ENCODE results near the gene MDC1.

DNA sequence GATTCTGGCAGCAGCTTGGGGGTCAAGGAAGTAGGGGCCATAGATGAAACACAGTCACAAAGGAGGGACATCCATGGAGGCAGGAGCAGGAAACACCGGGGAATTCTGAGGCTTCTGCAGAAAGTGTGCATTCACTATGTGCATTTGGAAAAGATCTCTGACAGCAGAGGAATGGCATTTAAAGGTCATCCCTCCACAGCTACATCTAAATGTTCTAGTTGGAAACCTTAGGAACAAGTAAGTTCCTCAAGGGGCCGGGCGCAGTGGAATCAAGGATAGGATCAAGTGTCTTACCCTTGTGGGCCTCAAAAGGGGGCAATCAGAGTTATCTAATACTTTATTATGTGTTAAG, 61.4 kb downstream of the MDC1 start:
- TF ChIP-seq EZH2 (IDR thresholded peaks at IDR 0.05; ENCODE audit: low read depth, unreplicated experiment) = no peak
- TF ChIP-seq, protein P1, sequence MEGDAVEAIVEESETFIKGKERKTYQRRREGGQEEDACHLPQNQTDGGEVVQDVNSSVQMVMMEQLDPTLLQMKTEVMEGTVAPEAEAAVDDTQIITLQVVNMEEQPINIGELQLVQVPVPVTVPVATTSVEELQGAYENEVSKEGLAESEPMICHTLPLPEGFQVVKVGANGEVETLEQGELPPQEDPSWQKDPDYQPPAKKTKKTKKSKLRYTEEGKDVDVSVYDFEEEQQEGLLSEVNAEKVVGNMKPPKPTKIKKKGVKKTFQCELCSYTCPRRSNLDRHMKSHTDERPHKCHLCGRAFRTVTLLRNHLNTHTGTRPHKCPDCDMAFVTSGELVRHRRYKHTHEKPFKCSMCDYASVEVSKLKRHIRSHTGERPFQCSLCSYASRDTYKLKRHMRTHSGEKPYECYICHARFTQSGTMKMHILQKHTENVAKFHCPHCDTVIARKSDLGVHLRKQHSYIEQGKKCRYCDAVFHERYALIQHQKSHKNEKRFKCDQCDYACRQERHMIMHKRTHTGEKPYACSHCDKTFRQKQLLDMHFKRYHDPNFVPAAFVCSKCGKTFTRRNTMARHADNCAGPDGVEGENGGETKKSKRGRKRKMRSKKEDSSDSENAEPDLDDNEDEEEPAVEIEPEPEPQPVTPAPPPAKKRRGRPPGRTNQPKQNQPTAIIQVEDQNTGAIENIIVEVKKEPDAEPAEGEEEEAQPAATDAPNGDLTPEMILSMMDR (conservative IDR thresholded peaks at IDR 0.05; ENCODE audit: low read depth in 2 of 2) = no peak
- TF ChIP-seq CREB1 (CRISPR knock-in tag; IDR thresholded peaks at IDR 0.05; ENCODE audit: low read depth) = no peak
- TF ChIP-seq EZH2phosphoT487 (IDR thresholded peaks at IDR 0.05; ENCODE audit: unreplicated experiment) = no peak
- TF ChIP-seq, protein P2, sequence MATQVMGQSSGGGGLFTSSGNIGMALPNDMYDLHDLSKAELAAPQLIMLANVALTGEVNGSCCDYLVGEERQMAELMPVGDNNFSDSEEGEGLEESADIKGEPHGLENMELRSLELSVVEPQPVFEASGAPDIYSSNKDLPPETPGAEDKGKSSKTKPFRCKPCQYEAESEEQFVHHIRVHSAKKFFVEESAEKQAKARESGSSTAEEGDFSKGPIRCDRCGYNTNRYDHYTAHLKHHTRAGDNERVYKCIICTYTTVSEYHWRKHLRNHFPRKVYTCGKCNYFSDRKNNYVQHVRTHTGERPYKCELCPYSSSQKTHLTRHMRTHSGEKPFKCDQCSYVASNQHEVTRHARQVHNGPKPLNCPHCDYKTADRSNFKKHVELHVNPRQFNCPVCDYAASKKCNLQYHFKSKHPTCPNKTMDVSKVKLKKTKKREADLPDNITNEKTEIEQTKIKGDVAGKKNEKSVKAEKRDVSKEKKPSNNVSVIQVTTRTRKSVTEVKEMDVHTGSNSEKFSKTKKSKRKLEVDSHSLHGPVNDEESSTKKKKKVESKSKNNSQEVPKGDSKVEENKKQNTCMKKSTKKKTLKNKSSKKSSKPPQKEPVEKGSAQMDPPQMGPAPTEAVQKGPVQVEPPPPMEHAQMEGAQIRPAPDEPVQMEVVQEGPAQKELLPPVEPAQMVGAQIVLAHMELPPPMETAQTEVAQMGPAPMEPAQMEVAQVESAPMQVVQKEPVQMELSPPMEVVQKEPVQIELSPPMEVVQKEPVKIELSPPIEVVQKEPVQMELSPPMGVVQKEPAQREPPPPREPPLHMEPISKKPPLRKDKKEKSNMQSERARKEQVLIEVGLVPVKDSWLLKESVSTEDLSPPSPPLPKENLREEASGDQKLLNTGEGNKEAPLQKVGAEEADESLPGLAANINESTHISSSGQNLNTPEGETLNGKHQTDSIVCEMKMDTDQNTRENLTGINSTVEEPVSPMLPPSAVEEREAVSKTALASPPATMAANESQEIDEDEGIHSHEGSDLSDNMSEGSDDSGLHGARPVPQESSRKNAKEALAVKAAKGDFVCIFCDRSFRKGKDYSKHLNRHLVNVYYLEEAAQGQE (IDR thresholded peaks at IDR 0.05; ENCODE audit: unreplicated experiment) = no peak
- TF ChIP-seq POLR2AphosphoS5 (IDR thresholded peaks at IDR 0.05; ENCODE audit: low read depth) = no peak
